Smooth muscle cell (in vitro differentiated cells): ENCODE measurements around the gene CXCL6. TPM values are rescaled to one million over a fixed set of nuclear protein-coding genes. Genes with fewer than 3 reads are reported as not detected.

Experiments used
- DNase-seq: peaks from one replicate; lab custom pipeline; 2025; ENCODE audit not compliant: unreplicated experiment; lab: John Stamatoyannopoulos, UW
- H2AFZ ChIP-seq: fragments of 200-600 bp; sonication (generic); 2 replicates; pipeline ENCODE4 v1.6.0; 2016; ENCODE audit warnings: antibody characterized with exemption, low read depth, mild to moderate bottlenecking
- H3F3A ChIP-seq: fragments of 200-600 bp; sonication (generic); 2 replicates; pipeline ENCODE4 v1.6.0; 2017; ENCODE audit warnings: antibody characterized with exemption, low read depth
- H3K27ac ChIP-seq: fragments of 200-600 bp; sonication (generic); 2 replicates; pipeline ENCODE4 v1.5.1; 2016; ENCODE audit warnings: low read depth, mild to moderate bottlenecking
- H3K27me3 ChIP-seq: fragments of 200-600 bp; sonication (generic); 2 replicates; pipeline ENCODE4 v1.6.1; 2016; ENCODE audit warnings: low read depth, mild to moderate bottlenecking
- H3K36me3 ChIP-seq: fragments of 200-600 bp; sonication (generic); 2 replicates; pipeline ENCODE4 v1.5.1; 2016; ENCODE audit warnings: low read depth
- H3K4me1 ChIP-seq: fragments of 200-600 bp; sonication (generic); 2 replicates; pipeline ENCODE4 v1.5.1; 2016; ENCODE audit warnings: low read depth
- H3K4me2 ChIP-seq: fragments of 200-600 bp; sonication (generic); 2 replicates; pipeline ENCODE4 v1.6.0; 2016; ENCODE audit warnings: mild to moderate bottlenecking
- H3K4me3 ChIP-seq: fragments of 200-600 bp; sonication (generic); 2 replicates; pipeline ENCODE4 v1.5.1; 2016; ENCODE audit warnings: mild to moderate bottlenecking
- H3K79me2 ChIP-seq: fragments of 200-600 bp; sonication (generic); 2 replicates; pipeline ENCODE4 v1.6.0; 2016; ENCODE audit warnings: low read depth, mild to moderate bottlenecking
- H3K9ac ChIP-seq: fragments of 200-600 bp; sonication (generic); 2 replicates; pipeline ENCODE4 v1.6.0; 2016; ENCODE audit warnings: low read depth
- H3K9me3 ChIP-seq: fragments of 200-600 bp; sonication (generic); replicated peaks from 2 replicates; pipeline ENCODE4 v1.5.1; 2016; ENCODE audit warnings: low read depth
- H4K20me1 ChIP-seq: fragments of 200-600 bp; sonication (generic); 2 replicates; pipeline ENCODE4 v1.6.0; 2016; ENCODE audit warnings: low read depth
- CTCF ChIP-seq: fragments of 200-600 bp; sonication (generic); IDR thresholded peaks from 2 replicates; pipeline ENCODE4 v1.5.1; 2017; ENCODE audit warnings: borderline replicate concordance, mild to moderate bottlenecking, antibody characterized with exemption; ENCODE audit not compliant: insufficient read depth, poor library complexity, severe bottlenecking
- WGBS: methylation state at CpG from one replicate; pipeline ENCODE4 v1.1.7; 2016; ENCODE audit warnings: low lambda C conversion rate; 5-methylcytosine and 5-hydroxymethylcytosine counted together
- polyA plus RNA-seq: library from polyadenylated mRNA; unstranded; fragments of >200 nt; fragmentation: Nextera tagmentation; extraction: Ambion mirVana; gene quantifications from 2 replicates; pipeline ENCODE4 v1.2.1, GENCODE V29; 2016
- total RNA-seq: library from RNA; depleted of rRNA; stranded (reverse); fragments of >200 nt; gene quantifications from 2 replicates; pipeline ENCODE4 v1.2.3, GENCODE V29; 2014

CXCL6 gene
- total and polyA plus RNA-seq, 2 experiments from 2014 or later, result 30.6 to 31.7 TPM

GRCh38 chr4:73871511-73872310 is 35.2 kb downstream of the CXCL6 start:
- DNase-seq, result no peak
- Histone ChIP-seq H3K9ac (no peak overlapping the region), H3K27ac (no peak overlapping the region), H3K4me1 (peaks cover 8% of the 10 kb centered on the region), H3K4me3 (no peak overlapping the region), H3K4me2 (no peak overlapping the region), H3K27me3 (peaks cover 35% of the 10 kb centered on the region), H3K79me2 (no peaks in the 10 kb centered on the region), H4K20me1 (no peaks in the 10 kb centered on the region), H3K9me3 (no peaks in the 10 kb centered on the region), H3K36me3 (no peaks in the 10 kb centered on the region), H3F3A (no peaks in the 10 kb centered on the region), H2AFZ (no peak overlapping the region)
- TF ChIP-seq CTCF, result no peak
- 94% methylated on average over 6 of the region's 6 CpGs for WGBS

- Histone ChIP-seq H4K20me1 (no peaks in the 10 kb centered on the region), H3K79me2 (no peaks in the 10 kb centered on the region), H3F3A (no peaks in the 10 kb centered on the region), H2AFZ (no peak overlapping the region), H3K4me3 (no peak overlapping the region), H3K27ac (no peak overlapping the region), H3K9ac (no peak overlapping the region), H3K36me3 (no peaks in the 10 kb centered on the region), H3K9me3 (no peaks in the 10 kb centered on the region), H3K4me1 (peaks cover 8% of the 10 kb centered on the region), H3K27me3 (peaks cover 32% of the 10 kb centered on the region), H3K4me2 (no peak overlapping the region)
- DNase-seq, result no peak
- TF ChIP-seq CTCF, result no peak
- WGBS, result 77% methylated on average over 2 of the region's 2 CpGs
Observed at GRCh38 chr4:73872316-73873108, 36.0 kb downstream of the CXCL6 start.

GRCh38 chr4:73874386-73874785 is 37.9 kb downstream of the CXCL6 start:
- no peak for TF ChIP-seq CTCF
- no peak overlapping the region for H3K4me2 ChIP-seq
- no peaks in the 10 kb centered on the region for H3K9me3 ChIP-seq
- H3K27ac ChIP-seq, result no peak overlapping the region
- no peaks in the 10 kb centered on the region for H3K79me2 ChIP-seq
- H2AFZ ChIP-seq, result no peak overlapping the region
- H3K27me3 ChIP-seq, result peaks cover 32% of the 10 kb centered on the region
- H3F3A ChIP-seq, result no peaks in the 10 kb centered on the region
- no peaks in the 10 kb centered on the region for H4K20me1 ChIP-seq
- DNase-seq, result no peak
- H3K9ac ChIP-seq, result no peak overlapping the region
- H3K4me1 ChIP-seq, result no peaks in the 10 kb centered on the region
- no peaks in the 10 kb centered on the region for H3K36me3 ChIP-seq
- WGBS, result 93% methylated on average over 2 of the region's 2 CpGs
- no peak overlapping the region for H3K4me3 ChIP-seq
